A549 (cell line): ENCODE results near the gene FRMD4A.

Experiments
- EP300 ChIP-seq, 2 experiments: fragments of >200 bp; sonication (Bioruptor Twin); formaldehyde crosslinking; IDR thresholded peaks; 2 replicates in 1 of 2; 3 replicates in 1 of 2; pipeline ENCODE4 v1.6.1; 2016 to 2017
- FOXS1 ChIP-seq: fragments of 250-450 bp; sonication (Bioruptor Pico); IDR thresholded peaks from 2 replicates; pipeline ENCODE4 v1.5.0; 2020; ENCODE audit warnings: mild to moderate bottlenecking, moderate library complexity
- JUN ChIP-seq, 2 experiments: fragments of >200 bp; sonication (Bioruptor Twin); formaldehyde crosslinking; IDR thresholded peaks; 2 replicates in 1 of 2; 3 replicates in 1 of 2; pipeline ENCODE4 v1.6.1; 2016 to 2017
- KDM1A ChIP-seq: fragments of 200-600 bp; sonication (generic); IDR thresholded peaks from 2 replicates; pipeline ENCODE4 v1.6.1; 2016; ENCODE audit warnings: low read depth, mild to moderate bottlenecking
- POLR2A ChIP-seq: IDR thresholded peaks from 2 replicates; pipeline ENCODE4 v1.6.1; 2012; ENCODE audit warnings: mild to moderate bottlenecking, low read length
- POLR2AphosphoS2 ChIP-seq: conservative IDR thresholded peaks from 2 replicates; pipeline ENCODE4 v1.6.1; 2012; ENCODE audit warnings: low read length, improper control_type of control experiment, inconsistent platforms
- RAD21 ChIP-seq, 2 experiments: fragments of >200 bp in 1 of 2; sonication (Bioruptor Twin) in 1 of 2; formaldehyde crosslinking in 1 of 2; IDR thresholded peaks in 1 of 2; conservative IDR thresholded peaks in 1 of 2; 2 replicates in 1 of 2; 3 replicates in 1 of 2; pipeline ENCODE4 v1.6.1; 2012 to 2018; ENCODE audit warnings: inconsistent platforms in 1 of 2
- RNF2 ChIP-seq: fragments of 200-600 bp; sonication (generic); IDR thresholded peaks from 2 replicates; pipeline ENCODE4 v1.6.1; 2016; ENCODE audit warnings: low read depth, mild to moderate bottlenecking, antibody characterized with exemption, moderate library complexity, borderline replicate concordance
- TF ChIP-seq, protein P1 (sequence below): fragments of >200 bp; sonication (Bioruptor Twin); formaldehyde crosslinking; IDR thresholded peaks from 3 replicates; pipeline ENCODE4 v1.5.1; 2016
- TF ChIP-seq, protein P2 (sequence below): fragments of 450-650 bp; IDR thresholded peaks from 2 replicates; pipeline ENCODE4 v1.6.1; 2014; ENCODE audit warnings: antibody characterized with exemption
- TF ChIP-seq, protein P3 (sequence below): fragments of >200 bp; sonication (Bioruptor Twin); formaldehyde crosslinking; IDR thresholded peaks from 3 replicates; pipeline ENCODE4 v1.6.1; 2016
- TF ChIP-seq, protein P4 (sequence below): IDR thresholded peaks from 2 replicates; pipeline ENCODE4 v1.6.1; 2012

GRCh38 chr10:13651969-13652720 lies 678.6 kb downstream of the FRMD4A start:
- TF ChIP-seq KDM1A = no peak
- TF ChIP-seq, protein P1, sequence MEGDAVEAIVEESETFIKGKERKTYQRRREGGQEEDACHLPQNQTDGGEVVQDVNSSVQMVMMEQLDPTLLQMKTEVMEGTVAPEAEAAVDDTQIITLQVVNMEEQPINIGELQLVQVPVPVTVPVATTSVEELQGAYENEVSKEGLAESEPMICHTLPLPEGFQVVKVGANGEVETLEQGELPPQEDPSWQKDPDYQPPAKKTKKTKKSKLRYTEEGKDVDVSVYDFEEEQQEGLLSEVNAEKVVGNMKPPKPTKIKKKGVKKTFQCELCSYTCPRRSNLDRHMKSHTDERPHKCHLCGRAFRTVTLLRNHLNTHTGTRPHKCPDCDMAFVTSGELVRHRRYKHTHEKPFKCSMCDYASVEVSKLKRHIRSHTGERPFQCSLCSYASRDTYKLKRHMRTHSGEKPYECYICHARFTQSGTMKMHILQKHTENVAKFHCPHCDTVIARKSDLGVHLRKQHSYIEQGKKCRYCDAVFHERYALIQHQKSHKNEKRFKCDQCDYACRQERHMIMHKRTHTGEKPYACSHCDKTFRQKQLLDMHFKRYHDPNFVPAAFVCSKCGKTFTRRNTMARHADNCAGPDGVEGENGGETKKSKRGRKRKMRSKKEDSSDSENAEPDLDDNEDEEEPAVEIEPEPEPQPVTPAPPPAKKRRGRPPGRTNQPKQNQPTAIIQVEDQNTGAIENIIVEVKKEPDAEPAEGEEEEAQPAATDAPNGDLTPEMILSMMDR = no peak
- TF ChIP-seq, protein P2, sequence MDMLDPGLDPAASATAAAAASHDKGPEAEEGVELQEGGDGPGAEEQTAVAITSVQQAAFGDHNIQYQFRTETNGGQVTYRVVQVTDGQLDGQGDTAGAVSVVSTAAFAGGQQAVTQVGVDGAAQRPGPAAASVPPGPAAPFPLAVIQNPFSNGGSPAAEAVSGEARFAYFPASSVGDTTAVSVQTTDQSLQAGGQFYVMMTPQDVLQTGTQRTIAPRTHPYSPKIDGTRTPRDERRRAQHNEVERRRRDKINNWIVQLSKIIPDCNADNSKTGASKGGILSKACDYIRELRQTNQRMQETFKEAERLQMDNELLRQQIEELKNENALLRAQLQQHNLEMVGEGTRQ = no peak
- TF ChIP-seq, protein P3, sequence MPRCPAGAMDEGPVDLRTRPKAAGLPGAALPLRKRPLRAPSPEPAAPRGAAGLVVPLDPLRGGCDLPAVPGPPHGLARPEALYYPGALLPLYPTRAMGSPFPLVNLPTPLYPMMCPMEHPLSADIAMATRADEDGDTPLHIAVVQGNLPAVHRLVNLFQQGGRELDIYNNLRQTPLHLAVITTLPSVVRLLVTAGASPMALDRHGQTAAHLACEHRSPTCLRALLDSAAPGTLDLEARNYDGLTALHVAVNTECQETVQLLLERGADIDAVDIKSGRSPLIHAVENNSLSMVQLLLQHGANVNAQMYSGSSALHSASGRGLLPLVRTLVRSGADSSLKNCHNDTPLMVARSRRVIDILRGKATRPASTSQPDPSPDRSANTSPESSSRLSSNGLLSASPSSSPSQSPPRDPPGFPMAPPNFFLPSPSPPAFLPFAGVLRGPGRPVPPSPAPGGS = no peak
- TF ChIP-seq EP300 (IDR thresholded peaks at IDR 0.05) = no peak
- no peak for TF ChIP-seq POLR2A
- no peak for TF ChIP-seq FOXS1
- no peak for TF ChIP-seq POLR2AphosphoS2
- no peak for TF ChIP-seq RAD21 (conservative IDR thresholded peaks at IDR 0.05 in 1 of 2, IDR thresholded peaks at IDR 0.05 in 1 of 2)
- no peak for TF ChIP-seq RNF2
- no peak for TF ChIP-seq JUN (IDR thresholded peaks at IDR 0.05)
- TF ChIP-seq, protein P4, sequence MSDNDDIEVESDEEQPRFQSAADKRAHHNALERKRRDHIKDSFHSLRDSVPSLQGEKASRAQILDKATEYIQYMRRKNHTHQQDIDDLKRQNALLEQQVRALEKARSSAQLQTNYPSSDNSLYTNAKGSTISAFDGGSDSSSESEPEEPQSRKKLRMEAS = no peak
